SK-N-SH (cell line): Measurements from ENCODE around the gene UBE2G2. TPM values are rescaled to one million over a fixed set of nuclear protein-coding genes. Genes with fewer than 3 reads are reported as not detected.

Experiments used
- CTCF ChIA-PET: fragments of 300-600, 350-600 bp; formaldehyde crosslinking; extraction: SDS; loops from one replicate; lab custom pipeline; 2021; lab: Yijun Ruan, JAX
- POLR2A ChIA-PET: fragments of 350-600 bp; sonication (Branson Sonifier 250); formaldehyde crosslinking; extraction: SDS; loops from one replicate; lab custom pipeline; 2020; ENCODE audit warnings: antibody characterized with exemption, inconsistent platforms; lab: Yijun Ruan, JAX
- DNase-seq: peaks from one replicate; pipeline ENCODE4 v3.0.0; 2012
- H2AFZ ChIP-seq: fragments of 200-600 bp; sonication (generic); 2 replicates; pipeline ENCODE4 v1.8.1; 2016; ENCODE audit warnings: antibody characterized with exemption, mild to moderate bottlenecking, low read depth
- H3F3A ChIP-seq: fragments of 200-600 bp; sonication (generic); replicated peaks from 2 replicates; pipeline ENCODE3; 2016; ENCODE audit warnings: antibody characterized with exemption, mild to moderate bottlenecking; ENCODE audit not compliant: insufficient read depth
- H3K27ac ChIP-seq, 2 experiments: fragments of 200-500 bp in 1 of 2; fragments of 200-600 bp in 1 of 2; sonication (Bioruptor generic) in 1 of 2; sonication (generic), shearing (Covaris generic) in 1 of 2; 2 replicates each; pipeline versions ENCODE4 v1.5.1 to v1.6.1; 2014 to 2016; ENCODE audit warnings: low read depth in 2 of 2, inconsistent platforms in 1 of 2, low read length in 1 of 2, mild to moderate bottlenecking in 1 of 2, mixed read lengths in 1 of 2
- H3K27me3 ChIP-seq: fragments of 200-600 bp; sonication (generic), shearing (Covaris generic); 2 replicates; pipeline ENCODE4 v1.6.1; 2016; ENCODE audit warnings: mixed run types; ENCODE audit not compliant: insufficient read depth
- H3K36me3 ChIP-seq, 2 experiments: fragments of 200-500 bp in 1 of 2; fragments of 200-600 bp in 1 of 2; sonication (Bioruptor generic) in 1 of 2; sonication (generic) in 1 of 2; replicated peaks in 1 of 2; 2 replicates each; pipeline versions ENCODE3 to v1.5.1; 2014 to 2016; ENCODE audit warnings: low read length in 1 of 2, mild to moderate bottlenecking in 1 of 2; ENCODE audit not compliant: insufficient read depth in 2 of 2, control insufficient read depth in 1 of 2
- H3K4me1 ChIP-seq, 2 experiments: fragments of 200-500 bp in 1 of 2; fragments of 200-600 bp in 1 of 2; sonication (Bioruptor generic) in 1 of 2; sonication (generic), shearing (Covaris generic) in 1 of 2; 2 replicates each; pipeline versions ENCODE4 v1.5.1 to v1.6.1; 2014 to 2016; ENCODE audit warnings: low read depth in 1 of 2, low read length in 1 of 2, mixed run types in 1 of 2; ENCODE audit not compliant: insufficient read depth in 2 of 2, control insufficient read depth in 1 of 2
- H3K4me2 ChIP-seq: fragments of 200-600 bp; sonication (generic), shearing (Covaris generic); 2 replicates; pipeline ENCODE4 v1.6.1; 2017; ENCODE audit warnings: mixed run types
- H3K4me3 ChIP-seq, 2 experiments: fragments of 200-500 bp in 1 of 2; fragments of 200-600 bp in 1 of 2; sonication (Bioruptor generic) in 1 of 2; sonication (generic), shearing (Covaris generic) in 1 of 2; 2 replicates each; pipeline versions ENCODE4 v1.5.1 to v1.8.1; 2014 to 2016; ENCODE audit warnings: low read depth in 2 of 2, inconsistent platforms in 1 of 2, low read length in 1 of 2, mild to moderate bottlenecking in 1 of 2, mixed read lengths in 1 of 2, moderate library complexity in 1 of 2
- H3K79me2 ChIP-seq: fragments of 200-600 bp; sonication (generic); 2 replicates; pipeline ENCODE4 v1.8.1; 2017; ENCODE audit warnings: mild to moderate bottlenecking; ENCODE audit not compliant: insufficient read depth
- H3K9ac ChIP-seq: fragments of 200-600 bp; sonication (generic); 2 replicates; pipeline ENCODE4 v1.6.1; 2017; ENCODE audit warnings: mixed run types
- H3K9me2 ChIP-seq: fragments of 200-600 bp; sonication (generic); 2 replicates; pipeline ENCODE4 v1.6.1; 2017; ENCODE audit warnings: mixed run types
- H3K9me3 ChIP-seq: fragments of 200-600 bp; sonication (generic); 2 replicates; pipeline ENCODE4 v1.6.1; 2017; ENCODE audit warnings: mixed run types, mild to moderate bottlenecking, moderate library complexity
- H4K20me1 ChIP-seq: fragments of 200-600 bp; sonication (generic); 2 replicates; pipeline ENCODE4 v1.6.1; 2017; ENCODE audit warnings: mild to moderate bottlenecking, mixed run types; ENCODE audit not compliant: insufficient read depth
- EP300 ChIP-seq, 2 experiments: IDR thresholded peaks; 2 replicates each; pipeline versions ENCODE4 v1.4.0 to v1.6.1; 2012; ENCODE audit warnings: borderline replicate concordance in 1 of 2, low read depth in 1 of 2, low read length in 1 of 2
- EZH2phosphoT487 ChIP-seq: fragments of 200-600 bp; sonication (generic); IDR thresholded peaks from 2 replicates; pipeline ENCODE4 v1.6.1; 2017; ENCODE audit warnings: low read depth, mixed run types, mild to moderate bottlenecking, antibody characterized with exemption, moderate library complexity, borderline replicate concordance
- FOXJ3 ChIP-seq: sonication (generic); formaldehyde crosslinking; IDR thresholded peaks from 2 replicates; pipeline ENCODE4 v1.5.1; 2020; ENCODE audit warnings: mild to moderate bottlenecking, missing genetic modification reagents
- FOXM1 ChIP-seq: IDR thresholded peaks from 2 replicates; pipeline ENCODE4 v1.4.0; 2012; ENCODE audit warnings: low read depth, mild to moderate bottlenecking
- GATA2 ChIP-seq: sonication (generic); formaldehyde crosslinking; IDR thresholded peaks from 2 replicates; pipeline ENCODE4 v1.5.0; 2020; ENCODE audit warnings: mild to moderate bottlenecking, missing genetic modification reagents
- JUND ChIP-seq: IDR thresholded peaks from 2 replicates; pipeline ENCODE4 v1.4.0; 2012
- MEF2A ChIP-seq: IDR thresholded peaks from 2 replicates; pipeline ENCODE4 v1.4.0; 2012; ENCODE audit warnings: low read depth, borderline replicate concordance
- MXI1 ChIP-seq: IDR thresholded peaks from 2 replicates; pipeline ENCODE4 v1.6.1; 2012; ENCODE audit warnings: mild to moderate bottlenecking, low read depth, low read length, improper control_type of control experiment
- NFIC ChIP-seq: IDR thresholded peaks from 2 replicates; pipeline ENCODE4 v1.4.0; 2012; ENCODE audit warnings: borderline replicate concordance
- NRF1 ChIP-seq: IDR thresholded peaks from 2 replicates; pipeline ENCODE4 v1.6.1; 2012; ENCODE audit warnings: low read depth, mild to moderate bottlenecking, low read length
- RAD21 ChIP-seq: IDR thresholded peaks from 2 replicates; pipeline ENCODE4 v1.6.1; 2012; ENCODE audit warnings: mild to moderate bottlenecking, low read length
- REST ChIP-seq: IDR thresholded peaks from 2 replicates; pipeline ENCODE4 v1.6.1; 2012; ENCODE audit warnings: mild to moderate bottlenecking, low read depth, low read length, moderate library complexity
- RFX5 ChIP-seq: IDR thresholded peaks from 2 replicates; pipeline ENCODE4 v1.6.1; 2012; ENCODE audit warnings: mild to moderate bottlenecking, improper control_type of control experiment, low read length
- RXRA ChIP-seq: IDR thresholded peaks from 2 replicates; pipeline ENCODE4 v1.4.0; 2012; ENCODE audit warnings: low read depth, mild to moderate bottlenecking, borderline replicate concordance
- SMC3 ChIP-seq: IDR thresholded peaks from 2 replicates; pipeline ENCODE4 v1.6.1; 2012; ENCODE audit warnings: low read depth, low read length, improper control_type of control experiment
- TAF1 ChIP-seq: IDR thresholded peaks from 2 replicates; pipeline ENCODE4 v1.6.1; 2012; ENCODE audit warnings: low read depth, mild to moderate bottlenecking, low read length, moderate library complexity, borderline replicate concordance
- TCF12 ChIP-seq: IDR thresholded peaks from 2 replicates; pipeline ENCODE4 v1.4.0; 2012
- TEAD4 ChIP-seq: IDR thresholded peaks from 2 replicates; pipeline ENCODE4 v1.4.0; 2012; ENCODE audit warnings: mild to moderate bottlenecking, borderline replicate concordance; ENCODE audit not compliant: insufficient read depth
- USF1 ChIP-seq: IDR thresholded peaks from 2 replicates; pipeline ENCODE4 v1.4.0; 2012; ENCODE audit warnings: low read depth, borderline replicate concordance
- WGBS: methylation state at CpG from one replicate; pipeline ENCODE4 v1.1.6; 2017; ENCODE audit warnings: low lambda C conversion rate; 5-methylcytosine and 5-hydroxymethylcytosine counted together
- polyA plus RNA-seq, 3 experiments: library from polyadenylated mRNA; depleted of rRNA; stranded (reverse); fragments of >200 nt; gene quantifications; 2 replicates each; pipeline ENCODE4 v1.2.3, GENCODE V29; 2012

The UBE2G2 gene
- polyA plus RNA-seq, 1 of the 3 experiments (the other 2 are of a cell fraction): 129 TPM

- H3K36me3 ChIP-seq: peaks cover 47 to 62% of the 10 kb centered on the region in 2 experiments
- peaks cover 20% of the 10 kb centered on the region; the same call in 1 of the 2 replicates for H4K20me1 ChIP-seq
- DNase-seq: no peak
- no peak overlapping the region for H3K9ac ChIP-seq
- POLR2A ChIA-PET: no interaction called here
- no peaks in the 10 kb centered on the region for H3K9me3 ChIP-seq
- TF ChIP-seq FOXM1 (no peak), EP300 (IDR thresholded peaks at IDR 0.05; ENCODE audit: borderline replicate concordance in 1 of 2, low read depth in 1 of 2, low read length in 1 of 2) (no peak), MEF2A (no peak), MXI1 (no peak), JUND (no peak), TCF12 (no peak), RFX5 (no peak), SMC3 (no peak), GATA2 (CRISPR knock-in tag) (no peak), REST (no peak), TEAD4 (no peak), NRF1 (no peak), RAD21 (no peak), RXRA (no peak), EZH2phosphoT487 (no peak), TAF1 (no peak), NFIC (no peak), FOXJ3 (CRISPR knock-in tag) (no peak), USF1 (no peak)
- H2AFZ ChIP-seq: no peak overlapping the region
- peaks cover 0 to 24% of the 10 kb centered on the region in 2 experiments; a peak in 2 of 4 replicates for H3K4me1 ChIP-seq
- WGBS: 89% methylated on average over 4 of the region's 5 CpGs
- H3K4me3 ChIP-seq: no peak overlapping the region
- H3K4me2 ChIP-seq: no peak overlapping the region
- H3F3A ChIP-seq: no peaks in the 10 kb centered on the region
- no peaks in the 10 kb centered on the region for H3K27me3 ChIP-seq
- CTCF ChIA-PET: interaction anchor here (1.6 kb wide), 1 partner anchor 15 kb away, joined by 5 read pairs; no protein-coding TSS in a partner anchor
- H3K79me2 ChIP-seq: peaks cover 38% of the 10 kb centered on the region; the same call in 1 of the 2 replicates
- no peaks in the 10 kb centered on the region for H3K9me2 ChIP-seq
- H3K27ac ChIP-seq: no peak overlapping the region
Measured at GRCh38 chr21:44778094-44778493, 23.5 kb downstream of the UBE2G2 start.
